GM13977 (cell line): ENCODE measurements around the gene USP14.
"Not testable (repeated sequence)": the region's sequence is repeated elsewhere in the genome, so short reads cannot be mapped to it uniquely, and the experiment has no call there.

Experiments
- DNase-seq: peaks from one replicate; pipeline ENCODE4 v3.0.0; 2012; ENCODE audit warnings: low spot score
- in situ Hi-C: fragments of 300-500 bp; cut with MboI; formaldehyde crosslinking; loops from one replicate; pipeline ENCODE4 v1.12.0; 2022; ENCODE audit warnings: low sequenced_read_pairs, low pct_unique_long_range_greater_than_20kb, mixed read lengths, inconsistent platforms; ENCODE audit not compliant: unreplicated experiment
- TF ChIP-seq, protein P1 (sequence below): IDR thresholded peaks from 2 replicates; pipeline ENCODE4 v1.5.1; 2012; ENCODE audit warnings: mild to moderate bottlenecking, control low read depth; ENCODE audit not compliant: insufficient read depth; ENCODE audit errors: extremely low read depth, missing control alignments

USP14 gene

DNA sequence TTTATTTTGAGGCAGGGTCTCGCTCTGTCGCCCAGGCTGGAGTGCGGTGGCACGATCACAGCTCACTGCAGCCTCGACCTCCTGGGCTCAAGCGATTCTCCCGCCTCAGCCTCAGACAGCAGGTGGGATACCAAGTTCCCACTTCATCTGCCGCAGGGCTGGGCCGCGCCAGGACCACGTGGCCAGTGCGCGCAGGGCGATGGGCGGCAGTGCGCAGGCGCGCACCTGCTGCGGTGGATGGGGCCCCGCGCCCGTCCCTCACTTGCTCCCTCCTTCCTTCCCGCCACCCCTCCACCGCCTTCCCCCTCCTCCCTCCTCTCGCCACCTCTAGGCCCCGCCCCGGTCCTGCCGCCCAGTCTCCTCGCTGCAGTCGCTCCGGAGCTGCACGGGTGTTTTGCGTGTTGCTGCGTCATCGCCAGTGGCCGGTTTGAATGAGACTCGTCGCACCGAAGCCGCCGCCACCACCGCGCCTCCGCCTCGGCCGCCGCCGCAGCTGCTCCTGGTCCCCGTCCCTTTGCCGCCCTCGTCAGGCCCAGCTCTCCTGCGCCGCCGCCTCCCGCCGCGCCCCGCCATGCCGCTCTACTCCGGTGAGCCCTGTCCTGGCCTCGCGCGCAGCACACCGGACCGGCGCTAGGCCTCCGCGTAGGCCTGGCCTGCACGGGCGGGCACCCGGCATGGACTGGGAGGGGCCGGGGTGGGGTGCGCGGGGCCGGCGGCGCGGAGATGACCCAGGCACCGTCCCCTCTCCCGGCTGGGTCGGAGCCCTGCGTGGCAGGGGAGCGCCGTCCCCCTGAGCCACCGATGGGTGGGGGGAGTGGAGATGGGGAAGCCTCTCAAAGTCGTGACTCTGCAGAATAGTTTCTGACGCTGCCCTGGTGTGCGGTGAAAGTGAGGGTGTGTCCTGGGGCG lies at the start of gene USP14:
USP14 (plus strand) TSS at position 430 of the 909 bp plus-strand sequence; CDS start at position 572, 142 bp downstream.
- in situ Hi-C loops = no loop called here
- TF ChIP-seq, protein P1, sequence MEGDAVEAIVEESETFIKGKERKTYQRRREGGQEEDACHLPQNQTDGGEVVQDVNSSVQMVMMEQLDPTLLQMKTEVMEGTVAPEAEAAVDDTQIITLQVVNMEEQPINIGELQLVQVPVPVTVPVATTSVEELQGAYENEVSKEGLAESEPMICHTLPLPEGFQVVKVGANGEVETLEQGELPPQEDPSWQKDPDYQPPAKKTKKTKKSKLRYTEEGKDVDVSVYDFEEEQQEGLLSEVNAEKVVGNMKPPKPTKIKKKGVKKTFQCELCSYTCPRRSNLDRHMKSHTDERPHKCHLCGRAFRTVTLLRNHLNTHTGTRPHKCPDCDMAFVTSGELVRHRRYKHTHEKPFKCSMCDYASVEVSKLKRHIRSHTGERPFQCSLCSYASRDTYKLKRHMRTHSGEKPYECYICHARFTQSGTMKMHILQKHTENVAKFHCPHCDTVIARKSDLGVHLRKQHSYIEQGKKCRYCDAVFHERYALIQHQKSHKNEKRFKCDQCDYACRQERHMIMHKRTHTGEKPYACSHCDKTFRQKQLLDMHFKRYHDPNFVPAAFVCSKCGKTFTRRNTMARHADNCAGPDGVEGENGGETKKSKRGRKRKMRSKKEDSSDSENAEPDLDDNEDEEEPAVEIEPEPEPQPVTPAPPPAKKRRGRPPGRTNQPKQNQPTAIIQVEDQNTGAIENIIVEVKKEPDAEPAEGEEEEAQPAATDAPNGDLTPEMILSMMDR = peak; percentile 10
- peak; percentile 99 for DNase-seq

DNA sequence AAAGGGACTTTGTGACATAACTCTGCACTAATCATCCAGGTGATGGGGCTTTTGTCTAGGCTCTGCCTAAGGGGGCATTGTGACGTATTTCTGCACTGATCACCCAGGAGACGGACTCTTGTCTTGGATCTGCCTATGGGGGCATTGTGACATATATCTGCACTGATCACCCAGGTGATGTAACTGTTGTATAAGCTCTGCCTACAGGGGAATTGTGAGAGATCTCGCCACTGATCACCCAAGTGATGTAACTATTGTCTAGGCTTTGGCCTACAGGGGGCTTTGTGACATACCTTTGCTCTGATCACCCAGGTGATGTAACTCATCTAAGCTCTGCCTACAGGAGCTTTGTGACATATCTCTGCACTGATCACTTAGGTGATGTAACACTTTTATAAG lies 49.7 kb upstream of the USP14 start:
- DNase-seq, in situ Hi-C loops: not testable (repeated sequence)

DNA sequence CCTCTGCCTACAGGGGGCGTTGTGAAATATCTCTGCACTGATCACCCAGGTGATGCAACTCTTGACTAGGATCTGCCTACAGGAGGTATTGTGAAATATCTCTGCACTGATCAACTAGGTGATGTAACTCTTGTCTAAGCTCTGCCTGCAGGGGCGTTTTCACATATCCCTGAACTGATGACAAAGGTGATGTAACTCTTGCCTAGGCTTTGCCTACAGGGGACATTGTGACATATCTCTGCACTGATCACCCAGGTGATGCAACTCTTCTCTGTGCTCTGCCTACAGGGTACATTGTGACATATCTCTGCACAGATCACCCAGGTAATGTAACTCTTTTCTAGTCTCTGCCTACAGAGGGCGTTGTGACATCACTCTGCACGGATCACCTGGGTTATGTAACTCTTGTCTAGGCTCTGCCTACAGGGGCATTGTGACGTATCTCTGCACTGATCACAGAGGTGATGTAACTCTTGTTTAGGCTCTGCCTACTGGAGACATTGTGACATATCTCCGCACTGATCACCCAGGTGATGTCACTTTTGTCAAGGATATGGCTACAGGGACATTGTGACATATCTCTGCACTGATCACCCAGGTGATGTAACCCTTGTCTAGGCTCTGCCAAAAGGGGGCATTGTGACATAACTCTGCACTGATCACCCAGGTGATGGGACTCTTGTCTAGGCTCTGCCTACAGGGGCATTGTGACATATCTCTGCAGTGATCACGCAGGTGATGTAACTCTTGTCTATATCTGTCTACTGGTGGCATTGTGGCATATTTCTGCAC lies 49.0 kb upstream of the USP14 start:
- DNase-seq, in situ Hi-C loops: not testable (repeated sequence)
- TF ChIP-seq, protein P1 = peak; percentile 40

DNA sequence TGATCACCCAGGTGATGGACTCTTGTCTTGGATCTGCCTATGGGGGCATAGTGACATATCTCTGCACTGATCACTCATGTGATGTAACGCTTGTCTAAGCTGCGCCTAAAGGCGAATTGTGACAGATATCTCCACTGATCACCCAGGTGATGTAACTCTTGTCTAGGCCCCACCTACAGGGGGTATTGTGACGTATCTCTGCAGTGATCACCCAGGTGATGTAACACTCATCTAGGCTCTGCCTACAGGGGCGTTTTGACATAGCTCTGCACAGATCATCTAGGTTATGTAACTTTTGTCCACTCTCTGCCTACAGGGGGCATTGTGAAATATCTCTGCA lies 48.5 kb upstream of the USP14 start:
- DNase-seq, in situ Hi-C loops: not testable (repeated sequence)

DNA sequence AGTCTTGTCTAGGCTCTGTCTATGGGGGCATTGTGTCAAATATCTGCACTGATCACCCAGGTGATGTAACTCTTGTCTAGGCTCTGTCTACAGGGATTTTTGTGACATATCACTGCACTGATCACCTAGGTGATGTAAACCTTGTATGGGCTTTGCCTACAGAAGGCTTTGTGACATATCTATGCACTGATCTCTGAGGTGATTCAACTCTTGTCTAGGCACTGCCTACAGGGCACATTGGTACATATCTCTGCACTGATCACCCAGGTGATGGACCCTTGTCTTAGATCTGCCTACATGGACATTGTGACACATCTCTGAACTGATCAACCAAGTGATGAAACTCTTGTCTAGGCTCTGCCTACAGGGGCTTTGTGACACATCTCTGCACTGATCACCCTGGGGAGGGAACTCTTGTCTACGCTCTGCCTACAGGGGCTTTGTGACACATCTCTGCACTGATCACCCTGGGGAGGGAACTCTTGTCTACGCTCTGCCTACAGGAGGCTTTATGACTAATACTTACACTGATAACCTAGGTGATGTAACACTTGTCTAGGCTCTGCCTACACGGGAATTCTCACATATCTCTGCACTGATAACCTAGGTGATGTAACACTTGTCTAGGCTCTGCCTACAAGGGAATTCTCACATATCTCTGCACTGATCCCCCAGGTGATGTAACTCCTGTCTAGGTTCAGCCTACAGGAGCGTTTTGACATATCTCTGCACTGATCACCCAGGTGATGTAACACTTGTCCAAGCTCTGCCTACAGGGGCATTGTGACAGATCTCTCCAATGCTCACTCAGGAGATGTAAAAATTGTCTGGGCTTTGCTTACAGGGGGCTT lies 47.8 kb upstream of the USP14 start:
- in situ Hi-C loops = not testable (repeated sequence)

DNA sequence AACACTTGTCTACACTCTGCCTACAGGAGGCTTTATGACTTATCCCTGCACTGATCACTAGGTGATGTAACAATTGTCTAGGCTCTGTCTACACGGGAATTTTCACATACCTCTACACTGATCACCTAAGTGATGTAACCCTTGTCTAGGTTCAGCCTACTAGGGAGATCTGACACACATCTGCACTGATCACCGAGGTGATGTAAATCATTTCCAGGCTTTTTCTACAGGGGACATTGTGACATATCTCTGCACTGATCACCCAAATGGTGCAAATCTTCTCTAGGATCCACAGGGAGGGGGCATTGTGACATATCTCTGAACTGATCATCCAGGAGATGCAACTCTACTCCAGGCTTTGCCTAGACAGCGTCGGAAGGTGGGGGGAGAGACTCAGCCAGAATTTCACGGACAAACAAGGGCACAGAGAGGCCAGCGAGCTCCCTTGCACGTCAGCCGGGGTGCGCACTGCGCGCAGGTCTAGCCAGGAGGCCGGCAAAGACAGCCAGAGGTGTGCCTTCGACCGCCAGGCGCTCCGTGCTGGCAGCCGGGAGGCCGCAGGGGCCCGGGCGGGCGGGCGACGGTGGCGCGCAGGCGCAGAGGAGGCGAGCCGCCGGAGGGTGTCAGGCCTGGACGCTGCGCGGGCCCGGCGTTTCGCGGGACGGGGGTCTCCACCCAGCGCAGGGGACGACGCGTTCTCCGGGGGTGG lies 46.9 kb upstream of the USP14 start:
- DNase-seq = peak; percentile 80
- in situ Hi-C loops = no loop called here
- TF ChIP-seq, protein P1 = no peak

More for the DNA sequence above, 47.8 kb upstream of the USP14 start:
- not testable (repeated sequence) for DNase-seq

DNA sequence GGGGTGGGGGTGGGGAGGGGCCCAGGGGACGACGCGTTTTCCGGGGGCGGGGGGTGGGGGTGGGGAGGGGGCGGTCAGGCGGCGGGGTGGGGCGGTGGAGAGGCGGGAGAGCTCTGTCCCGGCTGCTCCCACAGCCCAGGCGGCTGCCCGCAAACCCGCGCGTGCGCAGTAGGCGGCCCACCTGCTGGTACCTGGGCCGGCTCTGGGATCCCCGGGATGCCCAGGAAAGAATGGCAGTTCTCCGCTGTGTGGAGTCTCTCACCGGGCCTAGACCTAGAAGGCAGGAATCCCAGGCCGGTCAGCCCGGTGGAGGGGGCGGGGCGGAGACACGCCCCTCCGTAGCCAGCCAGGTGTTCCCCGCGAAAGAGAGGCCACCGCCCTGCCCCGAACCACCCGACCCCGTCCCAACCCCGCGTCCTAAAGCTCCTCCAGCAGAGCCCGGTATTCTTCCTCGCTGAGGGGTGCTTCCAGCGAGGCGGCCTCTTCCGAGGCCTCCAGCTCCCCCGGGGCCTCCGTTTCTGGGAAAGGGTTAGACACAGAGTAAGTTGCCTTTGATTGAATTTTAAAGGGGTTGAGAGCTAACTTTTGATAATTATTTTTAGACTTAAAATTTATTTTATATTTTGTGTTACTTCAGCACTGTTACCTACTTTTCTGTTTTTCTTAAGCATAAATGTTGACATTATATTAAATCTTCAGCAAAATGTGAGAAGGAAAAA lies 46.2 kb upstream of the USP14 start:
- in situ Hi-C loops, DNase-seq: not testable (repeated sequence)

DNA sequence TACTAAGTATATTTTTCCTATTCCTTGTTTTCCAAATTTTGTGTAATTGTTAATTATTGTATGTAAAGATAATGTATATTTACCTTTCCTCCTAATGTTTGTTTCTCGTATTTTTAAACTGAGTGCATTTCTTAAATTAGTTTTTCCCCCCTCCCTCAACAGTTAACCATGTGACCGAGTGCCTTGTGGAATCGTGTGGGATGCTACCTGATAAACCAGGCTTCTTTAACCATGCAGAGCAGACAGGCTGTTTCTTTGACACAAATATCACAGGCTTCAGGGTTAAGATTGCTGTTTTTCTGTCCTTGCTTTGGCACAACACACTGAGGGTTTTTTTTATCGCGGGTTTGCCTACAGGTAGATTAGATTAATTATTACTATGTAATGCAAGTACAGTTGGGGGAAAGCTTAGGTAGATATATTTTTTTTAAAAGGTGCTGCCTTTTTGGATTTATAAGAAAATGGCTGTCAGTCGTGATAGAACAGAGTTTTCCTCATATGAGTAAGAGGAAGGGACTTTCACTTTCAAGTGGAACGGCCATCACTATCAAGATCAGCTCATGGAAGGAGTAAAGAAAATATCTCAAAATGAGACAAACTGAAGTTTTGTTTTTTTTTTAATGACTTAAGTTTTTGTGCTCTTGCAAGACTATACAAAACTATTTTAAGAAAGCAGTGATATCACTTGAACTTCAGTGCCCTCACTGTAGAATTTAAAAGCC lies 37.7 kb upstream of the USP14 start:
- in situ Hi-C loops, DNase-seq: not testable (repeated sequence)
